Measurements from ENCODE around the gene BTC.
"Not testable (repeated sequence)": the region's sequence is repeated elsewhere in the genome, so short reads cannot be mapped to it uniquely, and the experiment has no call there.

- TF ChIP-seq CTCF, POLR2A (IDR thresholded peaks at IDR 0.05): not testable (repeated sequence)
Observed at GRCh38 chr4:74812056-74812455, 17.7 kb upstream of the BTC start.
